SKM-1 treated with dmso at 0.1 percent for 144 hours (cell line): ENCODE results near the gene PLXND1.
"Not testable (repeated sequence)": the region's sequence is repeated elsewhere in the genome, so short reads cannot be mapped to it uniquely, and the experiment has no call there.

Experiments used
- DNase-seq: peaks from one replicate; lab custom pipeline; 2025; ENCODE audit not compliant: unreplicated experiment; lab: John Stamatoyannopoulos, UW

The PLXND1 gene

DNA sequence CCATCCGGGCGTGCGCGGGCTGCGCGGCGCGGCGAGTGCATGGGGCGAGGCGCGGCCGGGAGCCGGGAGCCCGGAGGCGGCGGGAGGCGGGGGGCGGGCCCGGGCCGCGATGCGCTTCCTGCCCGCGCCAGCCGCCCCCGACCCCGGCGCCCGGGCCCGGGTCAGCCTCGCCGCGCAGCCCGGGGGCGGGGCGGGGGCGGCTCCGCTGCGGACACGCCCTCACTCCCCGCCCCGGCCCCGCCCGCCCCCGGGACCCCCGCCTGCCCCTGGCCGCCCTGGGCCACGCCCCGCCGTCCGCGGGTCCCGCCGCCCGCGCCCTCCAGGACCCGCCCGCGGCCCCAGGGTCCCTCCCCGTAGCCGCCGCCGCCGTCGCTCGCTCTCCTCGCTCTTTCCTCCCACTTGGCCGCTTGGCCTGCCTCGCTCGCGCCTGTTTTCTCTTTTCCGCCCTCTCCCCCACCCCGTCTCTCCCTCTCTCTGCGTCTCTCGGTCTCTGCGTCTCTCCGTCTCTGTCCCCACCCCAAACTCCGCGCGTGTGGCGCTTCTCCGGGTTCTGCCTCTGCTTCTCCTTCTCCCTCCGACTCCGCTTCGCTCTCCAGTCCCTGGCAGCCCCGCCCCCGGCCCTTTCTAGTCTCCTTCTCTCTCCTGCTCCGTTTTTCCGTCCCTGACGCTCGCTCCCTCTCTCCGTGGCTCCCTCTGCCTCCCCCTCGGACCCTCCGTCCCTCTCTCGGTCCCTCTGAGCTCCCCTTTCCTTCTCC lies at the start of gene PLXND1:
Gene PLXND1, minus strand, starts transcription at position 41 of the 755 bp plus-strand sequence. Its CDS starts 37 bp downstream, at position 4.
- DNase-seq, result no peak

- DNase-seq, result no peak
Observed at GRCh38 chr3:129655291-129655700, 48.8 kb upstream of the PLXND1 start.

- DNase-seq, result no peak
Observed at GRCh38 chr3:129654131-129654530, 47.7 kb upstream of the PLXND1 start.

DNA sequence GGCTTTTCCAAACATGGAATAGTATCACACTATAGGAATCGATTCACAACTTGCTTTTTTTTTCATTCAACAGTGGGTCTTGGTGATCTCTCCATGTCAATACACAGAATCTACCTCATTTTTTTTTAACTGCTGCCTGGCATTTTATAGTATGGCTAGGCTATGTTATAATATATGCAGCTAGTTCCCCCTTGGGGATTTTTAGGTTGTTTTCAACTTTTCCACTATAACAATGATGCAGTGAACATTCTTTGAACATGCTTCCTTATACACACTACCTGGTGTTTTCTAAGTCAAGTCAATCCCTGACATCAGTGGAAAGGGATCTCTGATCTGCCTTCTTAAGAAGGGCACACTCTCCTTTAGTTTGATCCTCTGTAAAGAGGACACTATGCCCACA lies 46.5 kb upstream of the PLXND1 start:
- DNase-seq, result no peak

GRCh38 chr3:129651435-129652202 lies 45.1 kb upstream of the PLXND1 start:
- no peak for DNase-seq

GRCh38 chr3:129650256-129650872 lies 43.9 kb upstream of the PLXND1 start:
- DNase-seq, result peak; percentile 44

GRCh38 chr3:129648391-129648790 lies 41.9 kb upstream of the PLXND1 start:
- DNase-seq, result no peak

DNA sequence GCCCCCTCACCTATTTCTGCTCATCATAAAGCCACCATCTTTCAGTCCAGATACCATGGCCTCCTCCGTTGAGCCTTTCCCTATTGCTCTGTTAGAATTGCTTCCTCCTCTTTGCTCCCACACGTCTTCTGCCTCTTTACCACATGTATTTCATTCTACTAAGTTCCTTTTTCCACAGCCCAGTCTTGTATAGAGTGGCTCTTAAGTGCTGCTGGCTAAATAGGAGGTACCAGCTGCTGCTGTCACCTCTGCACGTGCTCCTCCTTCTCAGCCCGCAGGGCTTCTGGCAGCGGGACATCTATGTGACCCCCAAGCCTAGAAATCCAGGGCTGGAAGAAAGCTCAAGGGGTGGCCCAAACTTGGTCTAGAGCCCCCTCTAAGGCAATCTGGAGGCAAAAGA lies 38.8 kb upstream of the PLXND1 start:
- peak; percentile 78 for DNase-seq

DNA sequence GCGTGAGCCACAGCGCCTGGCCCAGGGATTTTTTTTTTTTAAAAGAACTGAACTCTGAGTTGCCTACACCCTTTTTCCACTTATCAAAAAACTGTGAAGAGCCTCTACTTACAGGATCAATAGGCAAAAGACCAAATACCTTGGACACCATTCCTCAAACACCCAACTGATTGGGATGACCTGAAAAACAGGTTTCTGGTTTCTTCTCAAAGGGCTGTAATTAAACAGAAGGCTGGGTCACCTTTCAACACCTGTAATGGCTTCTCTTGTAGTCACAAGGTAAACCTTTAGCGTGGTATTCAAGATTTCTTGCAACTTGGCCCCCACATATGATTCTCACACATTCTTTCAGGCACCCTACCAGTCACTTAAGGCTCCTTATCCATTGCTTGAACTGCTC lies 38.4 kb upstream of the PLXND1 start:
- DNase-seq, result no peak

GRCh38 chr3:129641567-129642260 lies 35.2 kb upstream of the PLXND1 start:
- DNase-seq, result not testable (repeated sequence)

- DNase-seq, result not testable (repeated sequence)
Observed at GRCh38 chr3:129640985-129641384, 34.5 kb upstream of the PLXND1 start.

GRCh38 chr3:129638481-129638880 lies 32.0 kb upstream of the PLXND1 start:
- no peak for DNase-seq

- no peak for DNase-seq
Observed at GRCh38 chr3:129636082-129636481, 29.6 kb upstream of the PLXND1 start.

DNA sequence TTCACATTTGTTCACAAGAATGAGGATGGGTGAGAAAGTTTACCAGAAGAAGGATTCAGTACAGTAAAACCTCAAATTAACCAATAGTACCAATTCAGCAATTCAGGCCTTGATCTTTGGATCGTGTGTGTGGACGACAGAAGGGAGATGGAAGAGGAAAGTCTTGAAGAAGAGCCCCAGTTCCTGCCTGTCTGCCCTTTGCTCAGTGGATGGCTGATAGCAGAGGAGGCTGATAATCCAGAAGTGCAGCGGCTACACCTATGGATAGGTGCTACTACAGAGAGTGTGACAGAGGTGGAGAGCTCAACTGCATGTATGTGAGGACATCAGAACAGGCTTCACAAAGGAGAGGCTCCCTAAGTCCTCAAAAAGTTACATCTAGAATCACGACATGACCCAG lies 29.2 kb upstream of the PLXND1 start:
- DNase-seq, result no peak

GRCh38 chr3:129633751-129634481 lies 27.4 kb upstream of the PLXND1 start:
- DNase-seq, result no peak

DNA sequence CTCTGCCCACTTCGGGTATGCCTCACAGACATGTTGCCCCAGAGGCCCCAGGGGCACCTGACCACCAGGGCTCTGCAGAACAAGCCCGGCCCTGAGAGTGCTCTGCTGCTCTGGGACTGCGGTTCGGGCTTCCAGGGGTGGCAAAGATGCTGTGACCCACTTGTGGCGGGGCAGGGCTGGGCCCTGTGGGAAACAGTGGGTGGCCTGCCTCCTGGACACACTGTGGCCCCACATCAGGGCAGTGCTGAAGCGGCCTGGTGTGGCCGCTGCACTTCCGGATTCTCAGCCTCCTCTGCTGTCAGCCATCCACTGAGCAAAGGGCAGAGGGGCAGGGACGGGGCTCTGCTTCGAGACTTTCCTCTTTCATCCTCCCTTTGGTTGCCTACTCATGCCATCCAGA lies 26.5 kb upstream of the PLXND1 start:
- DNase-seq, result no peak

- no peak for DNase-seq
Observed at GRCh38 chr3:129632556-129632955, 26.1 kb upstream of the PLXND1 start.

DNA sequence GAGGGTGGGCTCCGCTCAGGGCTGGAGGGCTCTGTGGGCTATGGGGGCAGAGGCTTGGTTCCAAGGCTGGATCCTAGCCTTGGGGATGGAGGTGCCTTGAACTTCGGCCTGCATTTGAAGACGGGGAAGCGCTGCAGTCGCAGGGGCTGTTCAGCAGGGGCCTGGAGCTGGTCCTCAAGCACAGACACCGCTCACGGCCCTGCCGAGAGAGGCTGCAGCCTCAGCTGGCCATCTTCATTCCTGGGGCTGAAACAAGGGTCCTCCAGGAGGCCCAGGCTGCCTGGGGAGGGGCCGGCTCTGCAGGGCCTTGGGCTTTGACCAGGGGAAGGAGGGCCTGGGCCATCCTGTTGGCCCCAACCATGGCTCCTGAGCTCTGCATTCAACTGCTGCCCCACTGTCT lies 25.6 kb upstream of the PLXND1 start:
- DNase-seq, result no peak

GRCh38 chr3:129629011-129629410 lies 22.5 kb upstream of the PLXND1 start:
- DNase-seq, result no peak

DNA sequence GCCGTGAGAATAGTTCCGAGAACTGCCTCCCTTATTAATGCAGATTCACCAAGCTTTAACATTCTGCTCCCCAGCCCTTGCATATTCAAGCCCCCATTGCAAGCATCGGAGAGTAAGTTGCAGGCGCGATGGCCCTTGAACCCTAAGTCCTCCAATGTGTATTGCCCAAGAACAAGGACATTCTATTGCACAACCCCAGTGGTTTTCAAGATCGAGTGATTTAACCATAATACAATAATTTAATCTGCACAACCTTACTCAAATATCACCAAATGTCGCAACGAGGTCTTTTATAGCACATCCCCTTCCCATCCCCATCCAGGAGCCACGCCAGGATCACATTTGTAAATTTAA lies 21.7 kb upstream of the PLXND1 start:
- DNase-seq, result peak; percentile 78
